SH-SY5Y (cell line): ENCODE data around the gene SLC7A4.

Experiments used
- GATA2 ChIP-seq: IDR thresholded peaks from 2 replicates; pipeline ENCODE4 v1.6.1; 2011; ENCODE audit warnings: mild to moderate bottlenecking, low read depth, low read length
- GATA3 ChIP-seq: IDR thresholded peaks from 2 replicates; pipeline ENCODE4 v1.6.1; 2011; ENCODE audit warnings: low read depth, mild to moderate bottlenecking, low read length, moderate library complexity

GRCh38 chr22:21054714-21055563 is 22.6 kb upstream of the SLC7A4 start:
- no peak for TF ChIP-seq GATA2
- TF ChIP-seq GATA3 = no peak
